Fibroblast of pulmonary artery (primary cell): ENCODE results near the gene UGT1A7.

Experiments
- DNase-seq: peaks from one replicate; pipeline ENCODE4 v3.0.0-alpha.2; 2010; ENCODE audit warnings: low read depth
- H3K4me3 ChIP-seq: replicated peaks from 2 replicates; pipeline ENCODE4 v1.5.1; 2011; ENCODE audit warnings: low read depth, mild to moderate bottlenecking, control low read depth, low read length, moderate library complexity
- CTCF ChIP-seq: IDR thresholded peaks from 2 replicates; pipeline ENCODE4 v1.5.1; 2011; ENCODE audit warnings: mild to moderate bottlenecking, control low read depth, low read length, inconsistent platforms; ENCODE audit errors: missing control alignments

UGT1A7 gene

GRCh38 chr2:233671290-233672161, 10.2 kb upstream of the UGT1A7 start, which contains the start of gene UGT1A9:
Gene UGT1A9, plus strand, starts transcription at chr2:233671898. Its CDS starts 37 bp downstream, at chr2:233671935.
- DNase-seq, result no peak
- TF ChIP-seq CTCF, result no peak
- H3K4me3 ChIP-seq, result no peak within 1 kb of the TSS

GRCh38 chr2:233672886-233673285, 8.8 kb upstream of the UGT1A7 start:
- no peak for DNase-seq

GRCh38 chr2:233673896-233674295, 7.8 kb upstream of the UGT1A7 start:
- no peak overlapping the region for H3K4me3 ChIP-seq
- no peak for DNase-seq
- TF ChIP-seq CTCF, result no peak

More at GRCh38 chr2:233672886-233673285, 8.8 kb upstream of the UGT1A7 start:
- no peak overlapping the region for H3K4me3 ChIP-seq
- no peak for TF ChIP-seq CTCF

- no peak overlapping the region for H3K4me3 ChIP-seq
- DNase-seq, result no peak
These were observed 7.4 kb upstream of the UGT1A7 start for GRCh38 chr2:233674314-233674713.

GRCh38 chr2:233674995-233675394, 6.7 kb upstream of the UGT1A7 start:
- H3K4me3 ChIP-seq, result no peak overlapping the region
- no peak for TF ChIP-seq CTCF
- no peak for DNase-seq

More at GRCh38 chr2:233674314-233674713, 7.4 kb upstream of the UGT1A7 start:
- no peak for TF ChIP-seq CTCF

GRCh38 chr2:233676046-233676445, 5.7 kb upstream of the UGT1A7 start:
- no peak for DNase-seq
- H3K4me3 ChIP-seq, result no peak overlapping the region
- no peak for TF ChIP-seq CTCF

- H3K4me3 ChIP-seq, result no peak overlapping the region
- DNase-seq, result no peak
- TF ChIP-seq CTCF, result no peak
These were observed 2.5 kb upstream of the UGT1A7 start for GRCh38 chr2:233679196-233679595.
